GM19328 (cell line): ENCODE data around the gene TMED1.
"Not testable (repeated sequence)": the region's sequence is repeated elsewhere in the genome, so short reads cannot be mapped to it uniquely, and the experiment has no call there.

Source experiments
- ATAC-seq: cut with Tn5 transposase; IDR thresholded peaks from one replicate; pipeline ENCODE4 v1.9.1; 2021; ENCODE audit warnings: mild to moderate bottlenecking, moderate library complexity; ENCODE audit not compliant: unreplicated experiment

Gene TMED1, protein sequence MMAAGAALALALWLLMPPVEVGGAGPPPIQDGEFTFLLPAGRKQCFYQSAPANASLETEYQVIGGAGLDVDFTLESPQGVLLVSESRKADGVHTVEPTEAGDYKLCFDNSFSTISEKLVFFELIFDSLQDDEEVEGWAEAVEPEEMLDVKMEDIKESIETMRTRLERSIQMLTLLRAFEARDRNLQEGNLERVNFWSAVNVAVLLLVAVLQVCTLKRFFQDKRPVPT

DNA sequence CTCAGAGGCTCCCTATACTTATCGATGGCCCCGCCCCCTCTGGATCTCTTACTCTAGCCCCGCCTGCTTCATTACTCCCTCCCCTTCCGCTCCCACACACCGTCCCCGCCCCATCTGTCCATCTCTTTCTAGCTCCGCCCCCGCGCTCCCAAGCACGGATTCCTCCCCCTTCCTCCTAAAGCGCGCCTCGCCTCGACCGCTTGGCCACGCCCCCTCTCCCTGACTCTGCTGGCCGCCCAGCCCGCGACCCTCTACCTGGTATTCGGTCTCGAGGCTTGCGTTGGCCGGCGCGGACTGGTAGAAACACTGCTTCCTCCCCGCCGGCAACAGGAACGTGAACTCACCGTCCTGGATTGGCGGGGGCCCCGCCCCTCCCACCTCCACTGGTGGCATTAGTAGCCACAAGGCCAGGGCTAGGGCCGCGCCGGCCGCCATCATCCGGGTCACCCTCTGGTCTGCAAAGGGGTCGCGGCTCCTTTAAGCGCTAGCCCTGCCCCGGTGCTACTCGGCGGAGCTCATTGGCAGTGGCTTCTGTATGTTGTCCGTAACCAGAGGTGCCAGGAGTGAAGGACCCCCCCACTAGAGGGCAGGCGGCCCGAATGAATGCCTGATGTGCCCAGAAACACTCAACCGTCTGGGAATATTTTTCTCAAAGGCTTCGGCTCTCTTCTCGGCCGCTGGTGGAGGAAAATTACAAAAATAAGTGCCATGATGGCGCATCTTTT is at the start of gene TMED1:
Gene TMED1, minus strand, starts transcription at position 459 of the 725 bp plus-strand sequence. Its CDS starts 21 bp downstream, at position 438.
- peak; percentile 69 for ATAC-seq

DNA sequence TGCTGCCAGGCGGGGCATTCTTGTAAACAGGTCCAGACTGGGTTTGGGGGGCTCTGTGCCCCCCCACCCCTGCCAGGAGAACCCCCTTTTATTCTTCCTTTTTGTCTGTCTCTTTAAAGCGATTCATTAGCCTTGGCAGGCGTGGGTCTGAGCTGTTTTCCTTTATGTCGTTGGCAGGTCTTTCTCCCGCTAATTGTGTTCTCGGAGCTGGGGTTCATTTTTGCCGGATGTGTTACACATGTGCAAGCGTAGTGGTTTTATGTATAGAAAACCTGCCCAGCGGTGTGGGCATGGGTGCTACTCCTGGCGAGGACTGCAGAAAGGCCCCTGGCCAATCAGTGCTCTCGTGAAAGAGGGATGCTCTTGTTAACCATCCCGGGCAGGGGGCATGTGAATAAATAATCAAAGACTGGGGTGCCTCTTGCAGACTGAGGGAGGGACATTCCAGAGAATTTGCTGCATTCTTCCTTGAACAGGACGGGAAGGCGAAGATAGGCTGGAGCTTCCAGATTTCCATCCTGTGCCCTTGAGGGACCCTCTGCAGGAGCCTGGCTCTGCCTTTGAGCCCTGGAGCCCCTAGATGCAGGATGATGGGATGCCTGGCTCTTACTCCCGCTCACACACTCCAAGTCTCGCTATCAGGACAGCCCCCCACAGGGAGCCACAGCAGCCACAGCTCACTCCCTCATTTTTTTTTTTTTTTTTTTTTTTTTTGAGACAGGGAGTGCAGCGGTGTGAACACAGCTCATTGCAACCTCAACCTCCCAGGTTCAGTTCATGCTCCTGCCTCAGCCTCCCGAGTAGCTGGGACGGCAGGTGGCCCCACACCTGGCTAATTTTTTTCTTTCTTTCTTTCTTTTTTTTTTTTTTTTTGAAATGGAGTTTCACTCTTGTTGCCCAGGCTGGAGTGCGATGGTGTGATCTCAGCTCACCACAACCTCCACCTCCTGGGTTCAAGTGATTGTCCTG is 49.5 kb upstream of the TMED1 start:
- ATAC-seq: no peak

DNA sequence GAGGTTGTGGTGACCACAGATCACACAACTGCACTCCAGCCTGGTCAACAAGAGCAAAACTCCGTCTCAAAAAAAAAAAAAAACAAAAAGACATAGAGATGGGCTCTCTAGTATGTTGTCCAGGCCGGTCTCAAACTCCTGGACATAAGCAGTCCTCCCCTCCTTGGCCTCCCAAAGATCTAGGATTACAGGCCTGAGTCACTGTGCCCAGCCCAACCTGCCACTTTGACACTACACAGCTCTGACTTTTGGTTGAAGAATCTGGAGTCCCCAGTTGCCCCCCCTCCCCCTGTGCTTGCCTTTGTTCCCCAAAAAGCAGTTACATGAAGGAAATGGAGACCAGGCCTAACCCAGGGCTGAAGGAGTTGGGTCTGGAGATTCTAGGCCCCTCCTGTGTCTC is 48.3 kb upstream of the TMED1 start:
- no peak for ATAC-seq

DNA sequence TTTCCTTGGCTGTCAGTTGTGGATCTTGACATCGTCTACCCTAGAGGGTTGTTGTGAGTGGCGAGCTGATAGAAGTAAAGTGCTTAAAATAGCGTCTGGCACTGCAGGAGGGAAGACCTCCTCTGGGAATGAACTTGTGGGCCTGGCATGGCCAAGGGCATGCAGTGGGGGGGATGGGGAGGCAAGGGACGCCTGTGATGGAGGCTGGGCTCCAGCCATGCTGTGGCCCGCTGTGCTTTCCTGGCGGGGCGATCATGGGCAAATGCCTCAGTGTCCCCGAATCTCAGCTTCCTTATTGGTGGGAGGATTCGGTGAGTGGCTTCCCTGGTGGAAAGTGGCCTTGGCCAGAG is 46.1 kb upstream of the TMED1 start:
- no peak for ATAC-seq

DNA sequence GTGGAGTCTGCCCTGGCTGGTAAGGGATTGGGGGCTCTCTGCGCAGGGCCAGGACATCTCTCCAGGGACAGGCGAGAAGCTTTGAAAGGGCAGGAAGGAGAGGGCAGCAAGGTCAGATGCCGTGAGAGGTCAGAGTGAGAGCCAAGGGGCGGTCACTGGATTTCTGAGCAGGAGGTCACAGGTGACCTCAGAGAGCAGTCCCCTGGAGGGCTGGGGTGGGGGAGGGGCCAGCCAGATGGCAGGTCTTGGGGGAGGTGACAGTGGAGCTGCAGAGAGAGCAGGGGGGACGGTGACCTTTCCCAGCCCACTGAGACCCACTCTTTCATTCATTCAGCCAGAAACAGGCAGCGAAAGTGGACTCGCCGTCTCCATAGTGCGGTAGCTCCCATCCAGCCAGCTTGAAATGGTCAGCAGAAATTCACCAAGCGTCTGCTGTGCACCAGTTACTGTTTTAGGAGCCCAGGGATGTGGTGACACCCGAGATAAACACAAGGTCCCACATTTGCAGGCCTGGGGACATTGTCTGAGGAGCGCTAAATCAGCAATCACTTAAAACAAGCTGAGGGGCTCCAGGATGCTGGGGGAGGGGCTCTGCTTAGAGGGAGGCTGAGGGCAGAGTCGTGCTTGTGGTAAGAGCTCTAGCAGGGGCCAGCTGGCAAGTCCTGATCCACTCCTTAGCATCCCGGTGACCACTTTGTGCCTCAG is 45.5 kb upstream of the TMED1 start:
- ATAC-seq: no peak

DNA sequence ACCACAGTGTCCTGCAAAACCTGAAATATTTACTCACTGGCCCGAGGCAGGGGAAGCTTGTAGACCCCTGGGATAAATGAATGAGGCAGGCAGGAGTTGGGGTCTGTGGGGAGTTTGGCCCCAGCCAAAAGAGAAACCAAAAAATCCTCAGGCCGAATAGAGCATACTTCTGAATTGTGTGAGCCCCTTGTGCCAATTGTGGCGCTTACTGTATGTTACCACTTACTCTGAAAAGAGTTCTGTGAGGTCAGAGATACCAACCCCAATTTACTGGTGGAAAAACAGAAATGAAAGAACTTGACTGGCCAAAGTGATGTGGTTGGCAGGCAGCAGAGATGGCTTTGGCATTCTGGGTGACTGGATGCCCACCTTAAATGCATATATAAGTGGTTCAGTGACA is 42.2 kb upstream of the TMED1 start:
- no peak for ATAC-seq

DNA sequence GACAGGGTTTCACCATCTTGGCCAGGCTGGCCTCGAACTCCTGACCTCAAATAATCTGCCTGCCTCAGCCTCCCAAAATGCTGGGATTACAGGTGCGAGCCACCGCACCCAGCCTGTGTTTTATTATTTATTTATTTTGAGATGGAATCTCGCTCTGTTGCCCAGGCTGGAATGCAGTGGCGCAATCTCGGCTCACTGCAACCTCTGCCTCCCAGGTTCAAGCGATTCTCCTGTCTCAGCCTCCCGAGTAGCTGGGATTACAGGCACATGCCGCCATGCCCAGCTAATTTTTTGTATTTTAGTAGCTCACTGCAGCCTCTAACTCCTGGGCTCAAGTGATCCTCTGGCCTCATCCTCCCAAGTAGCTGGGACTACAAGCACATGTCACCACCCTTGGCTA is 41.6 kb upstream of the TMED1 start:
- ATAC-seq: not testable (repeated sequence)

DNA sequence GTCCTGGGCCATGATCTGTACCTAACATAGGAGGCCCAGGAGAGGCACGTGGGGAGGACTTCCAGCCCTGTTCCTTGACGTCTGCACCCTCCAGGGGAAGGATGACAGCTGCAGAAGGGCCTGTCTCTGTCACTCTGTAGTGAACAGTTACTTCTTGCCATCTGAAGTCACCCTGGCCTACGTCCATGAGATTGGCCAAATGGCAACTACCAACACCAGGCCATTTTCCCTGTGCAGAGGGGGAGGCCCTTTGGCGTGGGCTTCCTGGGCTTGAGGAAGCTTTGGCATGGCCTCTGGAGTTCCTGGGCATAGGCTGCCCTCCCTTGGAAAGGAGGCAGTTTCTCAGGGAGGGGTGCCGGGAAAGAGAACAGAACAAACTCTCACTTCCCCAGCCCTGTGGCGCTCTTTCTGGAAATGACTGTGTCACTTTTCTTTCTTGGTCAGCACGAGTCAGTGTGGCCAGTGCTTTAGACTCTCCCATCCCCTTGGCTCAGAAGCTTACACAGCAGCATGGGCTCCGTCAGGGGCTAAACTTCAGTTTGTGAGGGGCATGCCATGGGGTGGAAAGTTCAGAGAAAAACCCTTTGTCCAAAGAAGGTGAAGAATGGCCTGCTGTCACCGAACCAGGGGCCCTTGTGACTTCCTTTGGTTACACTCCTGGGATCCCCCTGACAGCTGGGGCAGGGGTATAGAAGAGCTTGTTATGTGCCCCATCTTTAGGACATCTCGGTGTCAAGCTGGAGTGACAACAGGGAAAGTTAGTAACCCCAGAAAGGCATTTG is 40.6 kb upstream of the TMED1 start:
- ATAC-seq: no peak

DNA sequence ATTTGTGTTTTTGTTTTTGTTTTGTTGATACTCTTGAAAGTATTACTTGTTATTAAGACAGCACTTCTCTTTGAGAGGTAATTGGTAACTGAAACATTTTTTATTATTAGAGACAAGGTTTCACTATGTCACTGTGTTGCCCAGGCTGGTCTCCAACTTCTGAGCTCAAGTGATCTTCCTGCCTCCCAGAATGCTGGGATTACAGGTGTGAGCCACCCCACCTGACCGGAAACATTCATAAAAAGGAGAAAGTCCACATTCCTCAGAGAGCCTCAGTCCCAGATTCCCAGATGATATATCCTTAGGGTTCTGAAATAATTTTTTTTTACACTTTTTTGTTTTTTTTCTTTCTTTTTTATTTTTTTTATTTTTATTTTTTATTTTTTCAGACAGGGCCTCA is 38.0 kb upstream of the TMED1 start:
- no peak for ATAC-seq

DNA sequence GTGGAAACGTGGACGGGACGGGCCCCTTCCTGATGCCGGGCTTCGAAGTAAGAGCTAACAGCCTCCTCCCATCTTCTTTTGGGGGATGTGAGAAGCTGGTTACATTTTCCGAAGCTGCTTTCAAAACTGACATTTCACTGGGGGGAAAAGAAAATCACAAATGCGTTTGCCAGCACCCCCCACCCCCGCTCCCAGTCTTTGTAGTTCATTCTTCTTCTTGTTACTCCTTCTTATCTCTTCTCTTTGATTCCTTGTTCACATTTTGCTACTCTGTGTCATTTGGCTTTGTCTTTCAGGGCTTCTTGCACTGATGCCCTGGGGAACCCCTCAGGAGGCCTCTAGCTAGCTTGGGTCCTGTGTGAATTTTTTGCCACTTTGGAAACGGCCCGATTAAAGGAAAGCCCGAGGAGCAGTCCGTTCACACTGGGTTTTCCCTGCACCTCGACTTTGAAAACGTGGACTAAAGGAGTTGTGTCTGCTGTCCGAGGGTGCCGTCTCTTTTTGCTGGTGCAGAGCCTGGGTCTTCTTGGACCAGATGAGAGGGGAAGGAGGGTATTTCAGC is 36.6 kb upstream of the TMED1 start:
- ATAC-seq: no peak

DNA sequence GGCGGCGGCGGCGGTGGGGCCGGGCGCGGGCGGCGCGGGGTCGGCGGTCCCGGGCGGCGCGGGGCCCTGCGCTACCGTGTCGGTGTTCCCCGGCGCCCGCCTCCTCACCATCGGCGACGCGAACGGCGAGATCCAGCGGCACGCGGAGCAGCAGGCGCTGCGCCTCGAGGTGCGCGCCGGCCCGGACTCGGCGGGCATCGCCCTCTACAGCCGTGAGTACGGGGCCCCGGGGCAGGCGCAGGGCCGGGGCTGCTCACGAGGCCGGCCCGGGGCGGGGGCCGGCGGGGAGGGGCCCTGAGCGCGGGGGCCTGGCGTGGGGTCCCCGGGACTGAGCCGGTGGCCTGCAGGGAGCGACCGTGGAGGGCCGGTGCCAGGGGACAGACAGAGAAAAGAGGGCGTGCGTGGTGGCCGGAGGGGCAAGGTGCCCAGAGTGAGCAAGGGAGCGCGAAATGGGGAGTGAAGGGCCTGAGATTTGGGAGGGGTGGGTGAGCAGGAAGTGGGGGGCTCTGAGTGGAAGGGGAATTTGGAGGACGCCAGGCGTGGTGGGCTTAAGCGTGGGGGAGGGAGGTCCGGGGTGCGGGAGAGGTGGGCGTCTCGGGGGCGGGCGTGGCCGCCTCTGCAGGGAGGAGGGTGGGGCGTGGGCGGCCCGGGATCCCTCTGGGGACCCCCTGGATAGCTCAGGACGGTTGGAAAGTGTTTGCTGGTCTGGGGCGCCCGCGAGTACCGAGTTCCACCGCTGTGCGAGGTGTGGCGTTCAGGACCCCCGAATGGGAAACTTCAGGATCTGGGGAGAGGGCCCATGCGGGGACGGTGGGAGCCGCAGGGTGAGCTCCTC is 35.9 kb upstream of the TMED1 start:
- ATAC-seq: peak; percentile 7

DNA sequence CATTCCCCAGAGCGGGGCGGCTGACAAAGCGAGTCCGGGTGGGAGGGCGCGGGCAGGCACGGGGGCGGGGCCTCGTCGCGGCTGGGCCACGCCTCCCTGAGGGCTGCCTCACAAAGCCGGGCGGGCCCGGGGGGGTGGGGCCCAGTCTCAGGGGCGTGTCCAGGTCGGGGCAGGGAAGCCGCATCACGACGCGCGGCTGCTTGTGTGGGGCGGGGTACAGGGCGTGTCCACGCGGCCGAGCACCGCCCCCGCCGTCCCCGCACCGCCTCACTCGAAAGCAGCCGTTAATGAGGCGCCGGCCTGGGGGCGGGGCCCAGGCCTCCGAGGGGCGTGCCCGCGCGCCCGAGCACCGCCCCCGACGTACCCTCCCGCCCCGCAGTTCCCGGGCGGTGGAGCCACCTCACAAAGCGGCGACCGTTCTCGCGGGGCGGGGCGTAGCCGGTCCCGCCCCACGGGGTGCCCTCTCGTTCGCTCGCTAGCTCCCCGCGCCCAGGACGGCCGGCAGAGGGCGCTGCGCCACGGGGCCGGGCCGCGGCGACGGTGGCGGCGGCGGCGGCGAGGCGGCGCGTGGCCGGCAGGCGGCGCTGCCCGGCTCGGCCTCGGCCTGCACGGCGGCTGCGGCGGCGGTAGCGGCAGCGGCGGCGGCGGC is 35.1 kb upstream of the TMED1 start, which contains the start of gene CARM1:
Gene CARM1, plus strand, starts transcription at position 599 of the 649 bp plus-strand sequence. CDS start 150 bp downstream, outside the sequence.
- ATAC-seq: peak; percentile 60

DNA sequence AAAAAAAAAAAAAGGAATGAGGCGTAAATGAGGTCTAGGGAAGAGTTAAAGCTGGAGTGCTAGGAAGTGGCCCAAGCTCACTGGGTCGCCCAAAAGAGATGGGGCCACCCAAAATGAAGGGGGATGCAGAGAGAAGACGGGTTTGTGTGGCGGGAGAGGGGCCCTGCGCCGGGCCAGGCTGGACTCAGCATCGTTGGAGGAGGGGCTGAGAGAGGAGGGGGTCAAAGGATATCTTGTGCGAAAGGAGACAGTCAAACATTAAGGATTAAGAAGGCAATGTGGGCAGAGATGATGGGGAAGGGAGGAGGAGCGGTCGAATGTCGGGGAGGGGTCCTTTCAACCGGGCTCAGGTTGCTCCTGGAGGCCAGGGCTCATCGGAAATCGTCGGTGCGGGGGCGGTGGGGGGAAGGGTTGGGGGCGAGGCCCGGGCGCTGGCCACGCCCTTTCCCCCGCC is 34.5 kb upstream of the TMED1 start:
- ATAC-seq: no peak

DNA sequence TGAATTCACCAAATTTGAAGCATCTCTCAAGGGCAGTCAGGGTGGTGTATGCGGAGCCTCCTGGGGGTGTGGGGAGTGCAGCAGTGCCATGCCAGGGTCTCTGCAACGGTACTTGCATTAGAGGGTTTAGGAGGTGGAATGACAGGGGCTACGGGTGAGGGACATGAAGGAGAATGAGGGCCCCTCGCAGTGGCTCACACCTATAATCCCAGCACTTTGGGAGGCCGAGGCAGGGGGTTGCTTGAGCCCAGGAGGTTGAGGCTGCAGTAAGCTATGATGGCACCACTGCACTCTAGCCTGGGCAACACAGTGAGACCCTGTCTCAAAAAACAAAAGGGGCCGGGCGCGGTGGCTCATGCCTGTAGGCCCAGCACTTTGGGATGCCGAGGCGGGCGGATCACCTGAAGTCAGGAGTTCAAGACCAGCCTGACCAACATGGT is 33.9 kb upstream of the TMED1 start:
- ATAC-seq: not testable (repeated sequence)

DNA sequence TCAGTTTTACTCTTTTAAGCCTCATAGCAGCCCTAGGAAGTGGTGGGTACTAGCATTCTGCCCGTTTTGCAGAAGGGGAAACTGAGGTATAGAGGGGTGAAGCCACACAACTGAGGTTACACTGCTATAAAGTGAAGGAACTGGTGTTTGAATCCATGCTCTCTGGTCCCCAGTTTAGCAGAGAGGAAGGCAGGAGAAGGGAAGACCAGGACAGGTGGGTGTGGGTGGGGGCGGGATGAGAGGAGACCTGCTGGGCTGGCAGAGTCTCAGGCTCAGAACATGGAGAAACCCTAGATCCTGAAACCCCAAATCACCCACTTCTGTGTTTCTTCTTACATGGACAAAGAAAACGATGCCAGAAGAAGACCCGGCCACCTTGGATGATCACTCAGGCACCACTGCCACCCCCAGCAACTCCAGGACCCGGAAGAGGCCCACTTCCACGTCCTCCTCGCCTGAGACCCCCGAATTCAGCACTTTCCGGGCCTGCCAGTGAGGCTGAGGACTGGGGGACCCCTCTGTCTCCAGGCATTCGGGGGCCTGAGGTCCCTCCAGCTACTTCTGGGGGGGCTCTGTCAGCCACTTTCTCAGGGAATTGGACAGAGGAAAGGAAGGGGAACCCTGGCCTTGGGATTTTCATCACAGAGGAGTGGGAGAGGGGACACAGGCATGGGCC is 33.0 kb upstream of the TMED1 start:
- ATAC-seq: no peak

DNA sequence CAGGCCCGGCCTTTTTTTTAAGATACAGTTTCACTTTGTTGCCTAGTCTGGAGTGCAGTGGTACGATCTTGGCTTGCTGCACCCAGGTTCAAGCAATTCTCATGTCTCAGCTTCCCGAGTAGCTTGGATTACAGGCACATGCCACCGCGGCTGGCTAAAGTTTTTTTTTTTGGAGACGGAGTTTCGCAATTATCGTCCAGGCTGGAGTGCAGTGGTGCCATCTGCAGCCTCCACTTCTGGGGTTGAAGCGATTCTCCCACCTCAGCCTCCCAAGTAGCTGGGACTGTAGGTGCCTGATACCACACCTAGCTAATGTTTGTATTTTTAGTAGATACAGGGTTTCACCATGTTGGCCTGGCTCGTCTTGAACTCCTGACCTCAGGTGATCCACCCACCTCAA is 30.5 kb upstream of the TMED1 start:
- ATAC-seq: no peak

DNA sequence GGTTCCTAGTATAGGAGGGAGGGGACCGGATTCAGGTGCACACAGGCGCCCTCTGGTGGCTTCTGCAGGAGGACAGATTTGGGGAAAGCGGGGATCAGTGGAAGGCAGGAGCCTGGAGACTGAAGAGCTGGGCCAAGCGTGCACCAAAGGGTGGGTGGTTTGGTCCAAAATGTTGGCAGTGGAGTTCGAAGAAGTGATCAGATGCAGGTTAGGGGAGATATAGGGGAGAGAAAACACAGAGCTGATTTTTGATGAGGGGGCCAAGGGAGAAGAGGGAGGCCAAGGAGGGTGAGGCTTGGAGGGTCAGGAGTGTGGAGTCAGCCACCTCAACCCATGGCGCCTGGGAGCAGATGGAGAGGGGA is 28.5 kb upstream of the TMED1 start:
- no peak for ATAC-seq
